ENCODE data around the gene NAT16. TPM values are rescaled to one million over a fixed set of nuclear protein-coding genes. Genes with fewer than 3 reads are reported as not detected.

The NAT16 gene
- total and polyA plus RNA-seq, 9 of the 15 experiments (the other 6 are each of a cell fraction or from before 2014, with no cell fraction given): 0.04 TPM; not detected in 8

DNA sequence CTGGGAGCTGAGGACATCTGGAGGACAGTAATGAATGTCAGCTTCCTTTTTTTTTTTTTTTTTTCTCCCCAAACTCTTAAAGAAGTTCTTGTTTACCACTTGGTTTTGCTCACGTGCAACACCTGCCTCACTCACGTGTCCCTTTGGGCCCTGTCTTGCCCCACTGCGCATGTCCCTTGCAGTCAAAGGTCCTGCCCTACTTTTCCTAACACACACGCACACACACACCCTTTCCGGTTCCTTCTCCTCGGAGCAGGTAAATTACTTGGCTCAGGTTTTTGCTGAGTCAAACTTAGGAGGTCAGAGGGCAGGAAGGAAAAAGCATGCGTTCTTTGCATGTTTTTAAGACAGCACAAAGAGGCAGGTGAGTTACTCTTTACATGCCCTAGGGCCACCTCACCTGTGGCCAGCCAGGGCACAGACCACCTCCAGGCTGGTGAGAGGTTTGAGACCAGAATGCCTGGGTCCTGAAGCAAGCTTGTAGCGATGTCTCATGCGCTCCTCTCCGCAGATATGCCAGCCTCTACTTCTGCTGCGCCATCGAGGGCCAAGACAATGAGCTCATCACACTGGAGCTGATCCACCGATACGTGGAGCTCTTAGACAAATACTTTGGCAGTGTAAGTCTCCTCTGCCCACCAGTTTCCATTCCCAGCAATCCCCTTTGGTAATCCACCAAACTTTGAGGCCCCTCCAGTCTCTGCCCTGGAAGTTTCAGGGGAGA lies 23.1 kb downstream of the NAT16 start (continued):
- TF ChIP-seq, protein P1, sequence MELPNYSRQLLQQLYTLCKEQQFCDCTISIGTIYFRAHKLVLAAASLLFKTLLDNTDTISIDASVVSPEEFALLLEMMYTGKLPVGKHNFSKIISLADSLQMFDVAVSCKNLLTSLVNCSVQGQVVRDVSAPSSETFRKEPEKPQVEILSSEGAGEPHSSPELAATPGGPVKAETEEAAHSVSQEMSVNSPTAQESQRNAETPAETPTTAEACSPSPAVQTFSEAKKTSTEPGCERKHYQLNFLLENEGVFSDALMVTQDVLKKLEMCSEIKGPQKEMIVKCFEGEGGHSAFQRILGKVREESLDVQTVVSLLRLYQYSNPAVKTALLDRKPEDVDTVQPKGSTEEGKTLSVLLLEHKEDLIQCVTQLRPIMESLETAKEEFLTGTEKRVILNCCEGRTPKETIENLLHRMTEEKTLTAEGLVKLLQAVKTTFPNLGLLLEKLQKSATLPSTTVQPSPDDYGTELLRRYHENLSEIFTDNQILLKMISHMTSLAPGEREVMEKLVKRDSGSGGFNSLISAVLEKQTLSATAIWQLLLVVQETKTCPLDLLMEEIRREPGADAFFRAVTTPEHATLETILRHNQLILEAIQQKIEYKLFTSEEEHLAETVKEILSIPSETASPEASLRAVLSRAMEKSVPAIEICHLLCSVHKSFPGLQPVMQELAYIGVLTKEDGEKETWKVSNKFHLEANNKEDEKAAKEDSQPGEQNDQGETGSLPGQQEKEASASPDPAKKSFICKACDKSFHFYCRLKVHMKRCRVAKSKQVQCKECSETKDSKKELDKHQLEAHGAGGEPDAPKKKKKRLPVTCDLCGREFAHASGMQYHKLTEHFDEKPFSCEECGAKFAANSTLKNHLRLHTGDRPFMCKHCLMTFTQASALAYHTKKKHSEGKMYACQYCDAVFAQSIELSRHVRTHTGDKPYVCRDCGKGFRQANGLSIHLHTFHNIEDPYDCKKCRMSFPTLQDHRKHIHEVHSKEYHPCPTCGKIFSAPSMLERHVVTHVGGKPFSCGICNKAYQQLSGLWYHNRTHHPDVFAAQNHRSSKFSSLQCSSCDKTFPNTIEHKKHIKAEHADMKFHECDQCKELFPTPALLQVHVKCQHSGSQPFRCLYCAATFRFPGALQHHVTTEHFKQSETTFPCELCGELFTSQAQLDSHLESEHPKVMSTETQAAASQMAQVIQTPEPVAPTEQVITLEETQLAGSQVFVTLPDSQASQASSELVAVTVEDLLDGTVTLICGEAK (IDR thresholded peaks at IDR 0.05): 0 out of 2 replicates have a peak, but pooled peaks have one; percentile 12
- TF ChIP-seq, protein P1 (CRISPR knock-in tag; IDR thresholded peaks at IDR 0.05): no peak
- TF ChIP-seq GTF2E2 (tag; IDR thresholded peaks at IDR 0.05): no peak
- TF ChIP-seq NR0B1 (IDR thresholded peaks at IDR 0.05; ENCODE audit: partially characterized antibody): no peak
- TF ChIP-seq RAD51 (IDR thresholded peaks at IDR 0.05; ENCODE audit: borderline replicate concordance, low read depth): peak; percentile 44; the same call in 1 of the 2 replicates
- peak; percentile 63 for TF ChIP-seq MAFG (tag; conservative IDR thresholded peaks at IDR 0.05)
- 0 out of 4 replicates have a peak, but pooled peaks of 1 of the 2 experiments have one; percentile 56 for TF ChIP-seq MLLT1 (IDR thresholded peaks at IDR 0.05)
- no peak for TF ChIP-seq MEIS2 (IDR thresholded peaks at IDR 0.05; ENCODE audit: partially characterized antibody)
- 0 out of 2 replicates have a peak, but pooled peaks have one; percentile 37 for TF ChIP-seq ETV5 (CRISPR knock-in tag; IDR thresholded peaks at IDR 0.05; ENCODE audit: low read depth)
- TF ChIP-seq NCOA4 (IDR thresholded peaks at IDR 0.05; ENCODE audit: partially characterized antibody): no peak
- TF ChIP-seq, protein P2, sequence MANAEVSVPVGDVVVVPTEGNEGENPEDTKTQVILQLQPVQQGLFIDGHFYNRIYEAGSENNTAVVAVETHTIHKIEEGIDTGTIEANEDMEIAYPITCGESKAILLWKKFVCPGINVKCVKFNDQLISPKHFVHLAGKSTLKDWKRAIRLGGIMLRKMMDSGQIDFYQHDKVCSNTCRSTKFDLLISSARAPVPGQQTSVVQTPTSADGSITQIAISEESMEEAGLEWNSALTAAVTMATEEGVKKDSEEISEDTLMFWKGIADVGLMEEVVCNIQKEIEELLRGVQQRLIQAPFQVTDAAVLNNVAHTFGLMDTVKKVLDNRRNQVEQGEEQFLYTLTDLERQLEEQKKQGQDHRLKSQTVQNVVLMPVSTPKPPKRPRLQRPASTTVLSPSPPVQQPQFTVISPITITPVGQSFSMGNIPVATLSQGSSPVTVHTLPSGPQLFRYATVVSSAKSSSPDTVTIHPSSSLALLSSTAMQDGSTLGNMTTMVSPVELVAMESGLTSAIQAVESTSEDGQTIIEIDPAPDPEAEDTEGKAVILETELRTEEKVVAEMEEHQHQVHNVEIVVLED (CRISPR knock-in tag; IDR thresholded peaks at IDR 0.05): no peak
- TF ChIP-seq SIN3B (IDR thresholded peaks at IDR 0.05; ENCODE audit: low read depth): no peak
- no peak for TF ChIP-seq NR2C2 (CRISPR knock-in tag; IDR thresholded peaks at IDR 0.05)
- TF ChIP-seq NR2C2 (tag; IDR thresholded peaks at IDR 0.05): peak; percentile 15; the same call in 1 of the 2 replicates
